Measurements from ENCODE around the gene PDE4C. TPM values are rescaled to one million over a fixed set of nuclear protein-coding genes. Genes with fewer than 3 reads are reported as not detected.

Gene PDE4C
- total RNA-seq, 1 donor from 2014 or later: 0.28 TPM

- Histone ChIP-seq H3K27ac (no peak overlapping the region), H3K4me2 (no peak overlapping the region), H2AFZ (replicated peaks) (no peak overlapping the region), H3K27me3 (peaks cover 57% of the 10 kb centered on the region), H3F3A (ENCODE audit: low read depth) (peaks cover 19% of the 10 kb centered on the region), H4K20me1 (ENCODE audit: low read depth) (peaks cover 20% of the 10 kb centered on the region), H3K4me3 (no peak overlapping the region), H3K9me3 (ENCODE audit: low read depth) (no peaks in the 10 kb centered on the region), H3K4me1 (no peaks in the 10 kb centered on the region), H3K9ac (no peak overlapping the region), H3K36me3 (no peaks in the 10 kb centered on the region), H3K79me2 (ENCODE audit: low read depth) (no peaks in the 10 kb centered on the region)
- H3K9me3 Mint-ChIP-seq: peaks cover 6% of the 10 kb centered on the region
- peaks cover 11% of the 10 kb centered on the region for H3K4me1 Mint-ChIP-seq
- TF ChIP-seq EZH2 (IDR thresholded peaks at IDR 0.05) (no peak), EZH2phosphoT487 (IDR thresholded peaks at IDR 0.05) (no peak), CTCF (IDR thresholded peaks at IDR 0.05) (no peak)
- peaks cover 38% of the 10 kb centered on the region for H3K27me3 Mint-ChIP-seq (ENCODE audit: insufficient read depth, low read depth)
- H3K4me3 Mint-ChIP-seq: no peak overlapping the region
- DNase-seq (ENCODE audit: low spot score): no peak
- no peak overlapping the region for H3K27ac Mint-ChIP-seq
- H3K36me3 Mint-ChIP-seq: no peaks in the 10 kb centered on the region
These were observed 5.5 kb upstream of the PDE4C start for GRCh38 chr19:18231775-18232174.

DNA sequence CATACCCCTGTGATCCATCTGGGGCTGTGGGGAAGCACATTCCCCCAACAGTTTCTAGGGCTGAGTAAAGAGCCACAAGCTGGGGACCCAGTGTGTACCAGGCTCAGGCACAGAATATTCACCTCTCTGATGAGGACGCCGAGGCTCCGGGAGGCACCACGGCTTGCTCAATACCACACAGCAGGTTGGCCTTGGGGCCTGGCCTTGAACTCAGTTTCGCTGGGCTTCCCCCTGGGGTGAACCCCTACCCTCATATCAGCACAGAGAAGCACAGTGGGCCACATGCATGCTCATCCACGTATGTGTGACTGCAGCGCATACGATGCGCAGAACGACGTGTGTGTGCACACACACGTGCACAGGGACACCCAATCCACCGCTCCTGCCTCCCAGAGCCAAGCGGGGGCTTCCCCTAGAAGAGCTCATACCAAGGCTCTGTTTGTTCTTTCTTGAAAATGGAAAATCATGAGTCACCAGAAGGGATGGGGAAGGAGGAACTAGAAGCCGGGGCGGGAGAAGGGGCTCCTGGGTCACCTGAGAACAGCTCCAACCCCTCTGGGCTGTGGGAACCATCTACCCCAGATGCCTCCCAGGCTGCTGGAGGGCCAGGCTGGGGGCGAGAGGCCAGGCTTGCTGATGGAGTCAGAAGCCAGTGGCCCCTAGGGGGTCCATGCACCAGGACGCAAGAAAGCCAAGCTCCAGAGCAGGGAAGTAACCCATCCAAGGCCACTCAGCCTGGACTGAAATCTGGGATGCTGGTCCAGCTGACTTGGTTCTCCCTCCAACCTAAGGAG is 4.9 kb upstream of the PDE4C start:
- H3F3A ChIP-seq (ENCODE audit: low read depth): peaks cover 20% of the 10 kb centered on the region
- peaks cover 42% of the 10 kb centered on the region for H3K27me3 Mint-ChIP-seq (ENCODE audit: insufficient read depth, low read depth)
- TF ChIP-seq CTCF (IDR thresholded peaks at IDR 0.05) (no peak), EZH2phosphoT487 (IDR thresholded peaks at IDR 0.05) (no peak), EZH2 (IDR thresholded peaks at IDR 0.05) (no peak)
- no peak overlapping the region for H2AFZ ChIP-seq (replicated peaks)
- DNase-seq (ENCODE audit: low spot score): no peak
- H3K4me1 Mint-ChIP-seq: peaks cover 13% of the 10 kb centered on the region
- H3K9me3 Mint-ChIP-seq: peaks cover 6% of the 10 kb centered on the region
- peaks cover 57% of the 10 kb centered on the region for H3K27me3 ChIP-seq
- no peak overlapping the region for H3K4me3 Mint-ChIP-seq
- no peaks in the 10 kb centered on the region for H3K9me3 ChIP-seq (ENCODE audit: low read depth)
- H3K27ac Mint-ChIP-seq: no peak overlapping the region
- no peaks in the 10 kb centered on the region for H3K36me3 Mint-ChIP-seq
- H4K20me1 ChIP-seq (ENCODE audit: low read depth): peaks cover 22% of the 10 kb centered on the region
- H3K9ac ChIP-seq: no peak overlapping the region
- no peak overlapping the region for H3K4me3 ChIP-seq
- no peaks in the 10 kb centered on the region for H3K4me1 ChIP-seq
- H3K79me2 ChIP-seq (ENCODE audit: low read depth): no peaks in the 10 kb centered on the region
- no peak overlapping the region for H3K4me2 ChIP-seq
- no peak overlapping the region for H3K27ac ChIP-seq
- H3K36me3 ChIP-seq: no peaks in the 10 kb centered on the region

- peaks cover 31% of the 10 kb centered on the region for H4K20me1 ChIP-seq (ENCODE audit: low read depth)
- H3K36me3 ChIP-seq: no peaks in the 10 kb centered on the region
- H3K27ac ChIP-seq: no peak overlapping the region
- no peak overlapping the region for H3K4me3 ChIP-seq
- peaks cover 31% of the 10 kb centered on the region for H3F3A ChIP-seq (ENCODE audit: low read depth)
- no peaks in the 10 kb centered on the region for H3K9me3 ChIP-seq (ENCODE audit: low read depth)
- H3K4me1 Mint-ChIP-seq: peaks cover 16% of the 10 kb centered on the region
- H2AFZ ChIP-seq (replicated peaks): no peak overlapping the region
- no peak overlapping the region for H3K27ac Mint-ChIP-seq
- no peak overlapping the region for H3K9ac ChIP-seq
- H3K9me3 Mint-ChIP-seq: peaks cover 6% of the 10 kb centered on the region
- peaks cover 51% of the 10 kb centered on the region for H3K27me3 Mint-ChIP-seq (ENCODE audit: insufficient read depth, low read depth)
- no peaks in the 10 kb centered on the region for H3K36me3 Mint-ChIP-seq
- peaks cover 62% of the 10 kb centered on the region for H3K27me3 ChIP-seq
- H3K4me2 ChIP-seq: no peak overlapping the region
- H3K79me2 ChIP-seq (ENCODE audit: low read depth): no peaks in the 10 kb centered on the region
- no peak for TF ChIP-seq EZH2 (IDR thresholded peaks at IDR 0.05)
- TF ChIP-seq EZH2phosphoT487 (IDR thresholded peaks at IDR 0.05): no peak
- no peak for TF ChIP-seq CTCF (IDR thresholded peaks at IDR 0.05)
- peaks cover 2% of the 10 kb centered on the region for H3K4me1 ChIP-seq
- H3K4me3 Mint-ChIP-seq: no peak overlapping the region
- DNase-seq (ENCODE audit: low spot score): no peak
These were observed 3.7 kb upstream of the PDE4C start for GRCh38 chr19:18229915-18230314.
